SK-N-SH treated with all-trans-retinoic acid at 6 μM for 48 hours (cell line): ENCODE measurements around the gene KIAA0753.

Experiments used
- ATAC-seq: fragments of 200-7000 bp; cut with Tn5 transposase; 3 replicates; pipeline ENCODE4 v1.9.1; 2020; ENCODE audit warnings: mild to moderate bottlenecking, moderate library complexity
- BACH2 ChIP-seq: fragments of 250-450 bp; sonication (Bioruptor Pico); IDR thresholded peaks from 2 replicates; pipeline ENCODE4 v1.9.0; 2021; ENCODE audit warnings: mild to moderate bottlenecking, borderline replicate concordance
- CREB5 ChIP-seq: fragments of 250-450 bp; sonication (Bioruptor Pico); IDR thresholded peaks from 2 replicates; pipeline ENCODE4 v1.5.1; 2020; ENCODE audit warnings: low read depth, mild to moderate bottlenecking, moderate library complexity
- CSRNP3 ChIP-seq: fragments of 250-450 bp; sonication (Bioruptor Pico); IDR thresholded peaks from 2 replicates; pipeline ENCODE4 v1.5.1; 2021; ENCODE audit warnings: mild to moderate bottlenecking, moderate library complexity
- ESRRG ChIP-seq: fragments of 250-450 bp; sonication (Bioruptor Pico); IDR thresholded peaks from 2 replicates; pipeline ENCODE4 v1.6.1; 2021; ENCODE audit warnings: mild to moderate bottlenecking
- GLIS3 ChIP-seq: fragments of 250-450 bp; sonication (Bioruptor Pico); IDR thresholded peaks from 2 replicates; pipeline ENCODE4 v1.5.0; 2020; ENCODE audit warnings: mild to moderate bottlenecking, moderate library complexity
- ISL1 ChIP-seq: fragments of 250-450 bp; sonication (Bioruptor Pico); IDR thresholded peaks from 2 replicates; pipeline ENCODE4 v2.1.2; 2022; ENCODE audit warnings: mild to moderate bottlenecking, moderate library complexity
- OSR1 ChIP-seq: fragments of 250-450 bp; sonication (Bioruptor Pico); IDR thresholded peaks from 2 replicates; pipeline ENCODE4 v1.8.0; 2022; ENCODE audit warnings: moderate library complexity, mild to moderate bottlenecking, inconsistent platforms
- PPARA ChIP-seq: fragments of 250-450 bp; sonication (Bioruptor Pico); IDR thresholded peaks from 2 replicates; pipeline ENCODE4 v1.5.0; 2020; ENCODE audit warnings: mild to moderate bottlenecking, borderline replicate concordance
- RARB ChIP-seq: fragments of 250-450 bp; sonication (Bioruptor Pico); IDR thresholded peaks from 2 replicates; pipeline ENCODE4 v1.8.0; 2021; ENCODE audit warnings: mild to moderate bottlenecking, moderate library complexity
- SNAI2 ChIP-seq: fragments of 250-450 bp; sonication (Bioruptor Pico); IDR thresholded peaks from 2 replicates; pipeline ENCODE4 v1.5.0; 2020; ENCODE audit warnings: mild to moderate bottlenecking, moderate library complexity
- TCF4 ChIP-seq: fragments of 250-450 bp; sonication (Bioruptor Pico); IDR thresholded peaks from 2 replicates; pipeline ENCODE4 v1.8.0; 2021; ENCODE audit warnings: mild to moderate bottlenecking, moderate library complexity, borderline replicate concordance
- TOX ChIP-seq: fragments of 250-450 bp; sonication (Bioruptor Pico); IDR thresholded peaks from 2 replicates; pipeline ENCODE4 v1.8.0; 2021; ENCODE audit warnings: mild to moderate bottlenecking, moderate library complexity, borderline replicate concordance
- TSHZ2 ChIP-seq: fragments of 250-450 bp; sonication (Bioruptor Pico); IDR thresholded peaks from 2 replicates; pipeline ENCODE4 v1.5.0; 2020; ENCODE audit warnings: mild to moderate bottlenecking, moderate library complexity
- ZC3H10 ChIP-seq: fragments of 250-450 bp; sonication (Bioruptor Pico); IDR thresholded peaks from 2 replicates; pipeline ENCODE4 v1.5.1; 2021; ENCODE audit warnings: mild to moderate bottlenecking, moderate library complexity
- ZFP3 ChIP-seq: fragments of 250-450 bp; sonication (Bioruptor Pico); IDR thresholded peaks from 2 replicates; pipeline ENCODE4 v1.5.0; 2020; ENCODE audit warnings: mild to moderate bottlenecking, moderate library complexity
- ZFP30 ChIP-seq: fragments of 450-650 bp; formaldehyde crosslinking; IDR thresholded peaks from 2 replicates; pipeline ENCODE4 v1.5.0; 2022; ENCODE audit warnings: mild to moderate bottlenecking, moderate library complexity
- ZNF565 ChIP-seq: fragments of 450-650 bp; formaldehyde crosslinking; conservative IDR thresholded peaks from 2 replicates; pipeline ENCODE4 v1.5.0; 2020; ENCODE audit warnings: low read depth, mild to moderate bottlenecking, moderate library complexity
- TF ChIP-seq, protein P1 (sequence below): fragments of 250-450 bp; sonication (Bioruptor Pico); IDR thresholded peaks from 2 replicates; pipeline ENCODE4 v1.8.0; 2020; ENCODE audit warnings: mild to moderate bottlenecking, moderate library complexity, borderline replicate concordance

Gene KIAA0753

DNA sequence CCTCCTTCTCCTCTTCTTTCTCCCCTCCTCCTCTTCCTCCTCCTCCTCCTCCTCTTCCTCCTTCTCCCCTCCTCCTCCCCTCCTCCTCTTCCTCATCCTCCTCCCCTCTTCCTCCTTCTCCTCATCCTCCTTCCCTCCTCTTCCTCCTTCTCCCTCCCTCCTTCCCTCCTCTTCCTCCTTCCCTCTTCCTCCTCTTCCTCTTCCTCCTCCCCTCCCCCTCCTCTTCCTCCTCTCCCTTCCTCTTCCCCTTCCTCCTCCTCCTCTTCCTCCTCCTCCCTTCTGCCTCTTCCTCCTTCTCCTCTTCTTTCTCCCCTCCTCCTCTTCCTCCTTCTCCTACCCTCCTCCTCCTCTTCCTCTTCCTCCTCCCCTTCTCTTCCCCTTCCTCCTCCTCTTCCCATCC lies 79.1 kb downstream of the KIAA0753 start:
- no peak for ATAC-seq
- TF ChIP-seq ESRRG (CRISPR knock-in tag) (no peak), CREB5 (no peak), ZFP3 (CRISPR knock-in tag) (no peak), TSHZ2 (CRISPR knock-in tag) (no peak)

DNA sequence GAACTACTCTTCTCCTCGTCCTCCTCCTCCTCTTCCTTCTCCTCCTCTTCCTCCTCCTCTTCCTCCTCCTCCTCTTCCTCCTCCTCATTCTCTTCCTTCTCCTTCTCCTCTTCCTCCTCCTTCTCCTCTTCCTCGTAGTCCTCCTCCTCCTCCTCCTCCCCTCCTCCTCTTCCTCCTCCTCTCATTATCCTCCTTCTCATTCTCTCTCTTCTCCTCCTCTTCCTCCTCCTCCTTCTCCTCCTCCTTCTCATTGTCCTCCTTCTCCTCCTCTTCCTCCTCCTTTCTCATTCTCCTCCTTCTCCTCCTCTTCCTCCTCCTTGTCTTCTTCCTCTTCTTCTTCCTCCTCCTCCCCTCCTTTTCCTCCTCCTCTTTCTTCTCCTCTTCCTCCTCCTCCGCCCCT lies 80.0 kb downstream of the KIAA0753 start:
- no peak for ATAC-seq
- no peak for TF ChIP-seq RARB (CRISPR knock-in tag)
- no peak for TF ChIP-seq CSRNP3 (CRISPR knock-in tag)
- no peak for TF ChIP-seq ZC3H10
- TF ChIP-seq ESRRG (CRISPR knock-in tag) = no peak
- no peak for TF ChIP-seq ZNF565 (CRISPR knock-in tag)
- TF ChIP-seq PPARA (CRISPR knock-in tag) = no peak
- TF ChIP-seq TCF4 = no peak
- TF ChIP-seq, protein P1, sequence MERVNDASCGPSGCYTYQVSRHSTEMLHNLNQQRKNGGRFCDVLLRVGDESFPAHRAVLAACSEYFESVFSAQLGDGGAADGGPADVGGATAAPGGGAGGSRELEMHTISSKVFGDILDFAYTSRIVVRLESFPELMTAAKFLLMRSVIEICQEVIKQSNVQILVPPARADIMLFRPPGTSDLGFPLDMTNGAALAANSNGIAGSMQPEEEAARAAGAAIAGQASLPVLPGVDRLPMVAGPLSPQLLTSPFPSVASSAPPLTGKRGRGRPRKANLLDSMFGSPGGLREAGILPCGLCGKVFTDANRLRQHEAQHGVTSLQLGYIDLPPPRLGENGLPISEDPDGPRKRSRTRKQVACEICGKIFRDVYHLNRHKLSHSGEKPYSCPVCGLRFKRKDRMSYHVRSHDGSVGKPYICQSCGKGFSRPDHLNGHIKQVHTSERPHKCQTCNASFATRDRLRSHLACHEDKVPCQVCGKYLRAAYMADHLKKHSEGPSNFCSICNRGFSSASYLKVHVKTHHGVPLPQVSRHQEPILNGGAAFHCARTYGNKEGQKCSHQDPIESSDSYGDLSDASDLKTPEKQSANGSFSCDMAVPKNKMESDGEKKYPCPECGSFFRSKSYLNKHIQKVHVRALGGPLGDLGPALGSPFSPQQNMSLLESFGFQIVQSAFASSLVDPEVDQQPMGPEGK (CRISPR knock-in tag) = no peak
- no peak for TF ChIP-seq TOX
- TF ChIP-seq GLIS3 (CRISPR knock-in tag) = no peak
- TF ChIP-seq, all 23 proteins: peak for 0

- TF ChIP-seq ZFP30 (CRISPR knock-in tag) (no peak), BACH2 (CRISPR knock-in tag) (no peak), ZFP3 (CRISPR knock-in tag) (no peak), ISL1 (CRISPR knock-in tag) (no peak), TSHZ2 (CRISPR knock-in tag) (no peak), TOX (no peak), ZNF565 (CRISPR knock-in tag) (no peak), ESRRG (CRISPR knock-in tag) (no peak), GLIS3 (CRISPR knock-in tag) (no peak), CREB5 (no peak), OSR1 (CRISPR knock-in tag) (no peak), SNAI2 (CRISPR knock-in tag) (no peak), CSRNP3 (CRISPR knock-in tag) (no peak)
- no peak; the same call in 2 of the 3 replicates for ATAC-seq
Measured at GRCh38 chr17:6559753-6560215, 80.7 kb downstream of the KIAA0753 start.
